Suprapubic skin (tissue), 3 donors: ENCODE measurements around the gene SHE.

Experiments
- POLR2A ChIP-seq, 2 donors: fragments of 450-650 bp; IDR thresholded peaks; one replicate each; pipeline ENCODE4 v1.6.1; 2017; ENCODE audit warnings: antibody characterized with exemption in 2 of 2, mild to moderate bottlenecking in 2 of 2, moderate library complexity in 2 of 2
- TF ChIP-seq, protein P1 (sequence below), 2 donors: fragments of 200-600 bp in 1 of 2; fragments of 450-650 bp in 1 of 2; sonication (generic) in 1 of 2; IDR thresholded peaks; one replicate each; pipeline ENCODE4 v1.5.1; 2016 to 2019; ENCODE audit warnings: antibody characterized with exemption in 2 of 2, mild to moderate bottlenecking in 1 of 2, moderate library complexity in 1 of 2

DNA sequence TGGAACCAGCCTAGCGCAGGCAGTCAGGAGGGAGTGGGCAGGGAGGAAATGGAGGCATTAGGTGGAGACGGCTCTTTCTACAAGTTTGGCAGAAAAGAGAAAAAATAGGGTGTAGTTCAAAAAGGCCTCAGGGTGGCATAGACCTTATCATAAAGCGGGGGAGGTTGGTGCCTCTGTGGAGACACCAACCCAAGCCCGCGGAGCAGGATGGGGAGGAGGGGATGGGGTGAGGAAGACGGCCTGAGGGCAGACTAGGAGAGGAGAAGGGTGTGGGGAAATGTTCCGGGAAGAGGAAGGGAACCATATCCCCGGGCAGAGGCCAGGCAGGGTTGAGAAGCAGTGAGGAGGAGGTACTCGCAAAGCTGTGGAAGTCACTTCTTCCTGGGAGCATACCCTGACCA lies 17.4 kb upstream of the SHE start:
- no peak for TF ChIP-seq POLR2A (IDR thresholded peaks at IDR 0.05)
- TF ChIP-seq, protein P1, sequence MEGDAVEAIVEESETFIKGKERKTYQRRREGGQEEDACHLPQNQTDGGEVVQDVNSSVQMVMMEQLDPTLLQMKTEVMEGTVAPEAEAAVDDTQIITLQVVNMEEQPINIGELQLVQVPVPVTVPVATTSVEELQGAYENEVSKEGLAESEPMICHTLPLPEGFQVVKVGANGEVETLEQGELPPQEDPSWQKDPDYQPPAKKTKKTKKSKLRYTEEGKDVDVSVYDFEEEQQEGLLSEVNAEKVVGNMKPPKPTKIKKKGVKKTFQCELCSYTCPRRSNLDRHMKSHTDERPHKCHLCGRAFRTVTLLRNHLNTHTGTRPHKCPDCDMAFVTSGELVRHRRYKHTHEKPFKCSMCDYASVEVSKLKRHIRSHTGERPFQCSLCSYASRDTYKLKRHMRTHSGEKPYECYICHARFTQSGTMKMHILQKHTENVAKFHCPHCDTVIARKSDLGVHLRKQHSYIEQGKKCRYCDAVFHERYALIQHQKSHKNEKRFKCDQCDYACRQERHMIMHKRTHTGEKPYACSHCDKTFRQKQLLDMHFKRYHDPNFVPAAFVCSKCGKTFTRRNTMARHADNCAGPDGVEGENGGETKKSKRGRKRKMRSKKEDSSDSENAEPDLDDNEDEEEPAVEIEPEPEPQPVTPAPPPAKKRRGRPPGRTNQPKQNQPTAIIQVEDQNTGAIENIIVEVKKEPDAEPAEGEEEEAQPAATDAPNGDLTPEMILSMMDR (IDR thresholded peaks at IDR 0.05), result no peak
